Panc1 (cell line): ENCODE results near the gene PSMD6.

Experiments used
- SIN3A ChIP-seq: IDR thresholded peaks from 2 replicates; pipeline ENCODE4 v1.6.1; 2012; ENCODE audit warnings: low read depth, mild to moderate bottlenecking, low read length, moderate library complexity, borderline replicate concordance; ENCODE audit not compliant: insufficient read depth
- TF ChIP-seq, protein P1 (sequence below): fragments of 450-650 bp; IDR thresholded peaks from 2 replicates; pipeline ENCODE4 v1.5.1; 2017; ENCODE audit warnings: mild to moderate bottlenecking

DNA sequence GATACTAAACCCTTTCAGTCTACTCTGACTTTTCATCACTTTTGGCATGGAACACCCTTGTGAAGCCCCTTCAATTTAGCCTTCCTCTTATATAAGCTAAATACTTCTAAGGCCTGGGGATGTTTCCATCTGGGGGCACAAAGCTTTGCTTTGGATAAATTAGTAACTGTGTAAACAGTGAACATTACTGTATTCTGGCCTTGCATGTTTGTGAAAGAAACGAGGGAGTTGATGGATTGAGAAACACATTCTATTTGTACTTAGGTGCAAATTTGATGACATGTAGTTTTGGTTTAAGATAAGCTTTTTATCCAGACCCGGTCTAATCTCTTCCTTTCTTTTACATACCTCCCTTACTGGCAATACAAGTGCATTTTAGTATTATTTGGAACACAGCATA, 19.7 kb downstream of the PSMD6 start:
- TF ChIP-seq, protein P1, sequence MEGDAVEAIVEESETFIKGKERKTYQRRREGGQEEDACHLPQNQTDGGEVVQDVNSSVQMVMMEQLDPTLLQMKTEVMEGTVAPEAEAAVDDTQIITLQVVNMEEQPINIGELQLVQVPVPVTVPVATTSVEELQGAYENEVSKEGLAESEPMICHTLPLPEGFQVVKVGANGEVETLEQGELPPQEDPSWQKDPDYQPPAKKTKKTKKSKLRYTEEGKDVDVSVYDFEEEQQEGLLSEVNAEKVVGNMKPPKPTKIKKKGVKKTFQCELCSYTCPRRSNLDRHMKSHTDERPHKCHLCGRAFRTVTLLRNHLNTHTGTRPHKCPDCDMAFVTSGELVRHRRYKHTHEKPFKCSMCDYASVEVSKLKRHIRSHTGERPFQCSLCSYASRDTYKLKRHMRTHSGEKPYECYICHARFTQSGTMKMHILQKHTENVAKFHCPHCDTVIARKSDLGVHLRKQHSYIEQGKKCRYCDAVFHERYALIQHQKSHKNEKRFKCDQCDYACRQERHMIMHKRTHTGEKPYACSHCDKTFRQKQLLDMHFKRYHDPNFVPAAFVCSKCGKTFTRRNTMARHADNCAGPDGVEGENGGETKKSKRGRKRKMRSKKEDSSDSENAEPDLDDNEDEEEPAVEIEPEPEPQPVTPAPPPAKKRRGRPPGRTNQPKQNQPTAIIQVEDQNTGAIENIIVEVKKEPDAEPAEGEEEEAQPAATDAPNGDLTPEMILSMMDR, result no peak
- TF ChIP-seq SIN3A, result no peak
